ENCODE results near the gene ASGR2.
"Not testable (repeated sequence)": the region's sequence is repeated elsewhere in the genome, so short reads cannot be mapped to it uniquely, and the experiment has no call there.

The ASGR2 gene, protein sequence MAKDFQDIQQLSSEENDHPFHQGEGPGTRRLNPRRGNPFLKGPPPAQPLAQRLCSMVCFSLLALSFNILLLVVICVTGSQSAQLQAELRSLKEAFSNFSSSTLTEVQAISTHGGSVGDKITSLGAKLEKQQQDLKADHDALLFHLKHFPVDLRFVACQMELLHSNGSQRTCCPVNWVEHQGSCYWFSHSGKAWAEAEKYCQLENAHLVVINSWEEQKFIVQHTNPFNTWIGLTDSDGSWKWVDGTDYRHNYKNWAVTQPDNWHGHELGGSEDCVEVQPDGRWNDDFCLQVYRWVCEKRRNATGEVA

DNA sequence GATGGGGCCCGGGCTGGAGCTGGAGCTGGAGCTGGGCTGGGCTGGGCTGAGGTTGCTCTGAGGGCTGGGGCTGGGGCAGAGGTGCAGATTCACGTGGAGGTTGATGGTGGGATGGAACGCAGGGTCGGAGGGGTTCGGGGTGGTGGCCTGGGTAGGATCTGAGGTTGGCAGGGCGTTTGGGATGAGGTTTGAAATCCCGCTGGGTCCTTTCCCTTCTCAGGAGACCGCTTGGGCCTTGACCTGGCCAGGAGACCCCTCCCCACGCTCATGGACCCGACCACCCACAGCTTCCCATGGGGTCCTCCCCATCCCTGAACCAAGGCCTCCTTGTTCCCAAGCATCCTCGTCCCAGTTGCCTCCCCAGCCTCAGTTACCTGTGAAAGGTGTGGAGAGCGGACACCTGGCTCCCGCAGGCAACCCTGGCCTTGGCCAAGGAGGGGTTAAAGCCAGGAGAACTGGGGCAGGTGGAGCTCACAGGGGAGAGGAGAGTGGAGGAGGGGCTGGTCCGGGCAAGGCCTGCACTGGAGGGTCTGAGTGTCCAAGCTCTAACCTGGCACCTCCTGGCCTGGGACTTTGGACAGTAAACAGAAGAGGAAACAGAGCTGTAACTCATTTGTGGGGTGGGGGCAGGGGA, at the start of gene ASGR2:
Gene ASGR2, minus strand, starts transcription at position 582 of the 634 bp plus-strand sequence. CDS start 582 bp downstream, outside the sequence.
- no peak within 1 kb of the TSS for H3K27ac Mint-ChIP-seq (ENCODE audit: low read depth)

DNA sequence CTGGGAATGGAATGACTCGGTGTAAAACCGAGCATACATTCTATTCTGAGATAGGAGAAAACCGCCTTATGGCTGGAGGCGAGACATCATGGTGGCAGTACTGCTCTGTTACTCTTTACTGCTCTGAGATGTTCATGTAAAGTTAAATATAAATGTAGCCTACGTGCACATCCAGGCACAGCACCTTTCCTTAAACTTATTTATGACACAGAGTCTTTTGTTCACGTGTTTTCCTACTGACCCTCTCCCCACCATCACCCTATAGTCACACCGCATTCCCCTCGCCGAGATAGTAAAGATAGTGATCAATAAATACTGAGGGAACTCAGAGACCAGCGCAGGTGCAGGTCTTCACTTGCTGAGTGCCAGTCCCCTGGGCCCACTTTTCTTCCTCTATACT, 44.9 kb upstream of the ASGR2 start:
- not testable (repeated sequence) for H3K4me1 Mint-ChIP-seq; H3K27ac Mint-ChIP-seq (ENCODE audit: low read depth); H3K36me3 Mint-ChIP-seq (ENCODE audit: insufficient read depth); H3K9me3 Mint-ChIP-seq; ATAC-seq (replicated peaks; ENCODE audit: extremely low read depth, poor library complexity, severe bottlenecking); DNase-seq (ENCODE audit: low spot score in 2 of 2); H3K4me3 Mint-ChIP-seq
- H3K27me3 Mint-ChIP-seq: peaks cover 85% of the 10 kb centered on the region

More for the DNA sequence above, at the start of gene ASGR2:
- ATAC-seq (replicated peaks; ENCODE audit: extremely low read depth, poor library complexity, severe bottlenecking) (no peak), DNase-seq (ENCODE audit: low spot score in 2 of 2) (no peak)
- Mint-ChIP-seq H3K27me3 (peaks cover 4% of the 10 kb centered on the region), H3K4me3 (no peak within 1 kb of the TSS), H3K9me3 (no peaks in the 10 kb centered on the region), H3K36me3 (ENCODE audit: insufficient read depth) (no peaks in the 10 kb centered on the region), H3K4me1 (peaks cover 6% of the 10 kb centered on the region)

DNA sequence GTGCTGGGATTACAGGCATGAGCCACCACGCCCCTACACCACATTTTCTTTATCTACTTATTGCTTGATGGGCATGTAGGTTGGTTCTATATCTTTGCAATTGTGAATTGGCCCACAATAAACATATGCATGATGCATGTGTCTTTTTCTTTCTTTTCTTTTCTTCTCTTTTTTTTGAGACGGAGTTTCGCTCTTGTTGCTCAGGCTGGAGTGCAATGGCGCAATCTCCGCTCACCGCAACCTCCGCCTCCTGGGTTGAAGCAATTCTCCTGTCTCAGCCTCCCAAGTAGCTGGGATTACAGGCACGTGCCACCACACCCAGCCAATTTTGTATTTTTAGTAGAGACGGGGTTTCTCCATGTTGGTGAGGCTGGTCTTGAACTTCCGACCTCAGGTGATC, 43.8 kb upstream of the ASGR2 start:
- not testable (repeated sequence) for ATAC-seq (replicated peaks; ENCODE audit: extremely low read depth, poor library complexity, severe bottlenecking); H3K36me3 Mint-ChIP-seq (ENCODE audit: insufficient read depth); DNase-seq (ENCODE audit: low spot score in 2 of 2); H3K27ac Mint-ChIP-seq (ENCODE audit: low read depth); H3K9me3 Mint-ChIP-seq; H3K4me3 Mint-ChIP-seq; H3K4me1 Mint-ChIP-seq
- H3K27me3 Mint-ChIP-seq: peaks cover 85% of the 10 kb centered on the region

DNA sequence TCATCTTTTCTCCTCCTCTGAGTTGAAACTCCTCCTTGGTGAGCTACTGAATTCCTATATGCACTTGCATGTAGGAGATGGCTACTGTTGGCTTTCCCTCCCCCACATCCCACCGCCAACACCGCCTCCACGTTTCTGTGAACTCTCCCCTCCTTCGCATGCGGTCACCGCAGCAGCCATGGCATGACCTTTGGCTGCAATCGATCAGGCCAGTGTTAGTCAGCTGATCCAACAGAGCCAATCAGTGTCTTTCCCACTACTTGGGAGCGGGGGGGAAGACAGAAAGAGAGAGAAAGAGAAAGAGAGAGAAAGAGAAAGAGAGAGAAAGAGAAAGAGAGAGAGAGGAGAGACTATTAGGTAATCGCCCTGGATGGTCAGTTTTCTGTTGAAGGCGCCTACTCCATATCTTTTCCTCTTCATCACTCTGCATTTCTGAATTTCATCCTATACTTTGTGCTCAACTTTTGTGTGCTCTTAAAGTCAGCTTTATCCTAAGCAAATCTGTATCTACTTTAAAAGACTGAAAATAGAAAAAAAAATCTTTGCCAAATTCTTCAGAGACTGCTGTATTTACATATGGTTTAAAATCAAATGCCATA, 41.8 kb upstream of the ASGR2 start:
- Mint-ChIP-seq H3K4me3 (no peak overlapping the region), H3K36me3 (ENCODE audit: insufficient read depth) (peaks cover 1% of the 10 kb centered on the region), H3K4me1 (no peaks in the 10 kb centered on the region), H3K27me3 (peaks cover 89% of the 10 kb centered on the region), H3K9me3 (no peaks in the 10 kb centered on the region), H3K27ac (ENCODE audit: low read depth) (no peak overlapping the region)
- ATAC-seq (replicated peaks; ENCODE audit: extremely low read depth, poor library complexity, severe bottlenecking) (no peak), DNase-seq (ENCODE audit: low spot score in 2 of 2) (no peak)

DNA sequence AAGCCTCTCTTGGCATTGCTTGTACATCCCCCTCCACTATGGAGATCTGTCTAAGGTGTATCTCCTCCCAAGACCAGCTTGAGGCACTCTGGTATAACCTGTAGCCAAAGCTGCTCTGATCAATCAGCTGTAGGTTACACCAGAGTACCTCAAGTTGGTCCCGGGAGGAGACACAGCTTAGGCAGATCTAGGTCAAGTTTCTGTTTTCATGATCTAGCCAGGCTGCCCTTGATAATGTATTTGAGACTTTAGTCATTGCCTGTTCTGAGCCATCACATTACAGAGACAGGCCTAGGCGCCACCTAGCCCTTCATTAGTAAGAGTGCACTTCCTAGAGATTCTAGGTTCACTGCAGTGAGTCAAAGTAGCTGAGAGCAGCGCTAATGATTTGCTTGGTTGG, 33.1 kb upstream of the ASGR2 start:
- Mint-ChIP-seq H3K9me3 (no peaks in the 10 kb centered on the region), H3K27me3 (peaks cover 13% of the 10 kb centered on the region), H3K4me1 (no peaks in the 10 kb centered on the region), H3K4me3 (no peak overlapping the region), H3K36me3 (ENCODE audit: insufficient read depth) (no peaks in the 10 kb centered on the region), H3K27ac (ENCODE audit: low read depth) (no peak overlapping the region)
- ATAC-seq (replicated peaks; ENCODE audit: extremely low read depth, poor library complexity, severe bottlenecking): no peak
- no peak for DNase-seq (ENCODE audit: low spot score in 2 of 2)

DNA sequence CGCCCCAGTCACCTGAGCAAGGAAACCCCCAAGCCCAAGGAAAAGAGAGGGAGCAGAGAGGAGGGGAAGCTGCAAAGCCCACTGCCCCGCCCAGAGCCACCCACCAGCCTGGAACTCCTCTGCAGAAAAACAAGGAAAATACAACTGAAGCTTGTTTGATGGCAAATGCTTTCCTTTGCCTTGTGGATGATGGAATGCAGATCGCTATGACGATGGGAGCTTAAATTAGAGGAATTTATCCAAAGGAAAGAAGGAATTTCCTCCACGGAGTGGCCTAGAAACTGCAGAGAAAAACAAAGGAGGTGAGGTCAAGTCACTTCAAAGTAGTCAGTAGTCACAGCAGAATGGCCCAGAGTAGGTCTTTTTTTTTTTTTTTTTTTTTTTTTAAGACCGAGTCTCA, 31.5 kb upstream of the ASGR2 start:
- Mint-ChIP-seq H3K9me3 (no peaks in the 10 kb centered on the region), H3K4me3 (no peak overlapping the region), H3K27me3 (peaks cover 16% of the 10 kb centered on the region), H3K4me1 (no peaks in the 10 kb centered on the region), H3K36me3 (ENCODE audit: insufficient read depth) (no peaks in the 10 kb centered on the region), H3K27ac (ENCODE audit: low read depth) (no peak overlapping the region)
- DNase-seq (ENCODE audit: low spot score in 2 of 2) (no peak), ATAC-seq (replicated peaks; ENCODE audit: extremely low read depth, poor library complexity, severe bottlenecking) (no peak)

DNA sequence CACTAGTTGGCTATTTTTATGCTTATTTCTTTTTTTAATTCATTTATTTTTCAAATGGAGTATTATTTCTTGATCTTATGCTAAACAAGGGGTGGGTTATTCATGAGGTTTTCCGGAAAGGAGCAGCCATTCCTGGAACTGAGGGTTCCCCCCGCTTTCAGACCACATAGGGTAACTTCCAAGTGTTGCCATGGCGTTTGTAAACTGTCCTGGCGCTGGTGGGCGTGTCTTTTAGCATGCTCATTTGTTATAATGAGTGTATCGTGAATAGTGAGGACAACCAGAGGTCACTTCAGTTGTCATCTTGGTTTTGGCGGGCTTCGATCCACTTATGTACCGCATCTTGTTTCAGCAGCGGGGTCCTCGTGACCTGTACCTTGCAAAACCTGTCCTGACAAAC, 29.6 kb upstream of the ASGR2 start:
- DNase-seq (ENCODE audit: low spot score in 2 of 2) (no peak), ATAC-seq (replicated peaks; ENCODE audit: extremely low read depth, poor library complexity, severe bottlenecking) (no peak)
- Mint-ChIP-seq H3K4me3 (no peak overlapping the region), H3K9me3 (no peaks in the 10 kb centered on the region), H3K36me3 (ENCODE audit: insufficient read depth) (no peaks in the 10 kb centered on the region), H3K4me1 (no peaks in the 10 kb centered on the region), H3K27ac (ENCODE audit: low read depth) (no peak overlapping the region), H3K27me3 (peaks cover 29% of the 10 kb centered on the region)

DNA sequence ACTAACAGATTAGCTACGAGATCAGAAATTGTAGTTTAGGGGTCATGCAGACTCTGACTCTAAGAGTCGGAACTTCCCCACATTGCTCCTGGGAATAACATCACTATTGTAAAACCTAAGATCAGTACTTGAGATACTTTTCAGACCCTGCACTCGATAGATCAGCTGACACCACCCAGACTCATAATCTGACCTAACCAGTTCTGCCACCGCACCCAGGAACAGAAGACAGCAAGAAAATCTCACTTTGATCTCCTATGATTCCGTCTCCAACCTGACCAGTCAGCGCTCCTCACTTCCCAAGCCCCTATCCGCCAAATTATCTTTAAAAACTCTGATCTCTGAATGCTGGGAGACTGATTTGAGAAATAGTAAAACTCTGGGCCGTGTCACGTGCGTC, 27.2 kb upstream of the ASGR2 start:
- Mint-ChIP-seq H3K27me3 (peaks cover 32% of the 10 kb centered on the region), H3K4me1 (no peaks in the 10 kb centered on the region), H3K9me3 (no peaks in the 10 kb centered on the region), H3K4me3 (no peak overlapping the region), H3K36me3 (ENCODE audit: insufficient read depth) (no peaks in the 10 kb centered on the region), H3K27ac (ENCODE audit: low read depth) (no peak overlapping the region)
- no peak for ATAC-seq (replicated peaks; ENCODE audit: extremely low read depth, poor library complexity, severe bottlenecking)
- DNase-seq (ENCODE audit: low spot score in 2 of 2): no peak

DNA sequence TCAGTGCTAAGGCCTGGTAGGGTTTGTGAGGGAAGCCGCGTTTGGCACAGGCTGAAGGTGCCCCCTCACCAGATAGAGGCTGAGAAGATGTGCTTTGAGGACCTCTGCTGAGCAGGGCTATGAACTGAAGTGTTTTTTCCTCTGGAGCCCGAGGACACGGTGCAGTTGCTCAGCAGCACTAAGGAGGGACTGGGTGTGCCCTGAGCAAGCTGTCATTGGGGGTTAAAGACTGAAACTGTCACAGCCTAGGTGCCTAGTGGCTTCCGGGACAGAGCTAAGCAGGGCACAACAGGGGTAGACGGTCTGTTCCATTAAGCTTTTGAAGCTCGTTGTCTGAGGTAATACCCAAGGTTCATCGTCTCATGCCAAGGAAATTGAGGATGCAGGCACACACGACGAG, 24.8 kb upstream of the ASGR2 start:
- Mint-ChIP-seq H3K4me3 (no peak overlapping the region), H3K4me1 (no peaks in the 10 kb centered on the region)
- ATAC-seq (replicated peaks; ENCODE audit: extremely low read depth, poor library complexity, severe bottlenecking): no peak

DNA sequence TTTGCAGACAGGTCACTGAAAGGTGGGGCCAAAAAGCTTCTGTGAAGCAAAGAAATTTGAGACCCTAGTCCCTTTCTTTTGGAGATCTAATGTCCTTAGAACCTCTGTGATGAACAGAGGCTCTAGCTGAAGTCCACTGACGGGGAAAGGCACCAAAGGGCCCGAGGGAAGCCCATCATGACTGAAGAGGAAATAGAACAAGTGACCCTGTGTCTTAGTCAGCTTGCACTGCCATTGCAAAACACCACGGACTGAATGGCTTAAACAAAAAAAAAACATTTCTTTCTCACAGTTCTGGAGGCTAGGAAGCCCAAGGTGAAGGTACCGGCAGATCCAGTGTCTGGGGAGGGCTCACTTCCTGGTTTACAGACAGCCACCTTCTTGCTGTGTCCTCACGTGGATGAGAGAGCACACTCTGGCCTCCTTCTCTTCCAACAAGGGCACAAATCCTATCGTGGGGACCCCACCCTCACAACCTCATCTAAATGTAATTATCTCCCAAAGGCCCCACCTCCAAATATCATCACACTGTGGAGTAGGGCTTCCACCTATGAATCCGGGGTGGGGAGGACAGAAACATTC, 24.3 kb upstream of the ASGR2 start:
- H3K36me3 Mint-ChIP-seq (ENCODE audit: insufficient read depth): no peaks in the 10 kb centered on the region
- DNase-seq (ENCODE audit: low spot score in 2 of 2) (no peak), ATAC-seq (replicated peaks; ENCODE audit: extremely low read depth, poor library complexity, severe bottlenecking) (no peak)
- H3K4me3 Mint-ChIP-seq: no peak overlapping the region
- peaks cover 32% of the 10 kb centered on the region for H3K27me3 Mint-ChIP-seq
- no peak overlapping the region for H3K27ac Mint-ChIP-seq (ENCODE audit: low read depth)
- no peaks in the 10 kb centered on the region for H3K4me1 Mint-ChIP-seq
- no peaks in the 10 kb centered on the region for H3K9me3 Mint-ChIP-seq

More for the DNA sequence above, 24.8 kb upstream of the ASGR2 start:
- DNase-seq (ENCODE audit: low spot score in 2 of 2): no peak
- Mint-ChIP-seq H3K27me3 (peaks cover 32% of the 10 kb centered on the region), H3K9me3 (no peaks in the 10 kb centered on the region), H3K36me3 (ENCODE audit: insufficient read depth) (no peaks in the 10 kb centered on the region), H3K27ac (ENCODE audit: low read depth) (no peak overlapping the region)

DNA sequence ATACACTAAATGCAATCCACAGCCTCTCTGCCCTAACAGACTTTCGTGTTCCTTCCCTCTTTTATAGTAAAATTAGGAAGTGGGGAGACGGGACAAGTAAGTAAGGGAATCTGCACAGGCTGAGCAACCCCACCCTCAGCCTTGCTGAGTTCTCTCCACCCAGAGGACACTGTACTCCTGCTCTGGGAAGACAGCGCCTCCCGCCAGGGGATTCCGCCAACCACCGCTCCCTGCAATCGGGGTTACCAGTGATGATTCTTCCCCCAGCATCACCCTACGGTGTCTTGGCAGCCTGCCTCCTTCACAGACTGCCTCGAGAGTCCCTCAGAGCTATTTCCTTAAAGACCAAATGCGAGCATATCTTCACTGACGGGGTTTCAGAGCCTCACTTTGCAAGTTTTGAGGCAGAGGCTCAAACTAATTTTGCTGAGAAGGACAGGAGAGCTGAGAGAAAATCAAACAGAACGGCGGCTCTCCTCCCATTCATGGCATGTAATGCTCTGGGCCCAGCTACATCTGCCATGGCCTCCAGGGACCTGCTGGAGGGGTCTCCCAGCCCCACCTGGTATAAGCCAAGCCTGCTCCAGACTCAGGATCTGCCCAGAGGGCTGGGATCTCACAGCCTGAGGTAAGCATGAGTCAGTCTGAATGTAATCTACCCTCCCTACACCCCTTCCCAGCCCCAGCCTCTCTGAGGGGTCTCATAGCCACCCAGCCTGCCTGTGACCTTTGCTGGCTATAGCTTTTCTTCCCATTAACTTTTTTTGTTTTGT, 22.7 kb upstream of the ASGR2 start:
- no peaks in the 10 kb centered on the region for H3K9me3 Mint-ChIP-seq
- H3K27ac Mint-ChIP-seq (ENCODE audit: low read depth): no peak overlapping the region
- H3K36me3 Mint-ChIP-seq (ENCODE audit: insufficient read depth): peaks cover 2% of the 10 kb centered on the region
- peaks cover 11% of the 10 kb centered on the region for H3K4me1 Mint-ChIP-seq
- DNase-seq (ENCODE audit: low spot score in 2 of 2) (no peak), ATAC-seq (replicated peaks; ENCODE audit: extremely low read depth, poor library complexity, severe bottlenecking) (no peak)
- H3K4me3 Mint-ChIP-seq: no peak overlapping the region
- H3K27me3 Mint-ChIP-seq: peaks cover 29% of the 10 kb centered on the region

DNA sequence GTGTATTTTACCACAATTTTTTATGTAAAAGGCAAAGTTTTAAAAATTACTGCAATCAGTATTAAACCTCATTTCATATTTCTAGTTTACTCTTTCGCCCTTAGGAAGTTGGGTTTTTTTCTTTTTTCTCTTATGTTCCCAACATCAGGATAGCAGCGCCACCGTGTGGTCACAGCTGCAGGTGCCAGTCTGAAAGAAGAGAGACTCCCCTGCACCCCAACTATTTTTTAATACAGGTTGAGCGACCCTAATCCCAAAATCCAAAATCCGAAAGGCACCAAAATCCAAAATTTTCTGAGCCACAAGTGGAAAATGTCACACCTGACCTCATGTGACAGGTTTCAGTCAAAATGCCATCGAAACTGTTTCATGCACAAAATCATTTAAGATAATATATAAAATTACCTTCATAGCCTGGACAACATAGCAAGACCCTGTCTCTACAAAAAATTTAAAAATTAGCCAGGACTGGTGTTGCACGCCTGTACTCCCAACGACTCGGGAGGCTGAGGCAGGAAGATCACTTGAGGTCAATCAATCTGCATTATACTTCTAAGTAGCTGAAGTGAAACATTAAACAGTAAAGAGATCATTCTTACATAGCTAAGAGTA, 21.8 kb upstream of the ASGR2 start:
- Mint-ChIP-seq H3K4me1 (peaks cover 11% of the 10 kb centered on the region), H3K4me3 (no peak overlapping the region), H3K36me3 (ENCODE audit: insufficient read depth) (peaks cover 2% of the 10 kb centered on the region), H3K9me3 (no peaks in the 10 kb centered on the region), H3K27ac (ENCODE audit: low read depth) (no peak overlapping the region), H3K27me3 (peaks cover 24% of the 10 kb centered on the region)
- DNase-seq (ENCODE audit: low spot score in 2 of 2) (peak; percentile 57 to 69), ATAC-seq (replicated peaks; ENCODE audit: extremely low read depth, poor library complexity, severe bottlenecking) (no peak)

Measured in central memory CD8-positive, alpha-beta T cell (primary cell).